Measurements from ENCODE around the gene TREM2.

Gene TREM2

DNA sequence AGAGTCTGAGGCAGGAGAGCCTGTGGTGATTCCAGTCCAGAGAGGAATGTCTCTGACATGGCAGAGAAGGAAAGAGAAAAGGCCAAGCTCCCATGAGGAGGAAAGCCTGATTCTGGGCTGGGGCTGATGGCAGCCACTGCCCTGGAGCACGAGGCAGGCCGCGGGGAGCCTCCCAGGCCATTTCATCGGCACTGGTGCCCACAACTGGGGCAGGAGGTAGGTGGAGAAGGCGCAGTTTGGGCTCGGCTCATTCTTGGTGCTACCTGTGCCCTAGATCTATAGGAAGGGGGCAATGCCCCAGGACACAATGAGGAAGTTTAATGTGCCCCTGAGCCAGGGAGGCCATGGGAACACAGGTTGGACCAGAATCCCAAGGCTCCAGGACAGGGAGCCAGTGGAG lies 6.1 kb downstream of the TREM2 start:
- Histone ChIP-seq H3K36me3 (ENCODE audit: low read depth) (no peaks in the 10 kb centered on the region), H3K27ac (ENCODE audit: poor library complexity, severe bottlenecking) (no peak overlapping the region), H3K27me3 (ENCODE audit: insufficient read depth, poor library complexity, severe bottlenecking) (no peaks in the 10 kb centered on the region), H3K4me1 (ENCODE audit: insufficient read depth, poor library complexity, severe bottlenecking) (no peaks in the 10 kb centered on the region), H3K4me3 (ENCODE audit: severe bottlenecking) (no peak overlapping the region), H3K9me3 (ENCODE audit: severe bottlenecking) (no peaks in the 10 kb centered on the region)
- TF ChIP-seq, protein P1, sequence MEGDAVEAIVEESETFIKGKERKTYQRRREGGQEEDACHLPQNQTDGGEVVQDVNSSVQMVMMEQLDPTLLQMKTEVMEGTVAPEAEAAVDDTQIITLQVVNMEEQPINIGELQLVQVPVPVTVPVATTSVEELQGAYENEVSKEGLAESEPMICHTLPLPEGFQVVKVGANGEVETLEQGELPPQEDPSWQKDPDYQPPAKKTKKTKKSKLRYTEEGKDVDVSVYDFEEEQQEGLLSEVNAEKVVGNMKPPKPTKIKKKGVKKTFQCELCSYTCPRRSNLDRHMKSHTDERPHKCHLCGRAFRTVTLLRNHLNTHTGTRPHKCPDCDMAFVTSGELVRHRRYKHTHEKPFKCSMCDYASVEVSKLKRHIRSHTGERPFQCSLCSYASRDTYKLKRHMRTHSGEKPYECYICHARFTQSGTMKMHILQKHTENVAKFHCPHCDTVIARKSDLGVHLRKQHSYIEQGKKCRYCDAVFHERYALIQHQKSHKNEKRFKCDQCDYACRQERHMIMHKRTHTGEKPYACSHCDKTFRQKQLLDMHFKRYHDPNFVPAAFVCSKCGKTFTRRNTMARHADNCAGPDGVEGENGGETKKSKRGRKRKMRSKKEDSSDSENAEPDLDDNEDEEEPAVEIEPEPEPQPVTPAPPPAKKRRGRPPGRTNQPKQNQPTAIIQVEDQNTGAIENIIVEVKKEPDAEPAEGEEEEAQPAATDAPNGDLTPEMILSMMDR (IDR thresholded peaks at IDR 0.05; ENCODE audit: poor library complexity, severe bottlenecking) = no peak
- no peak for DNase-seq (ENCODE audit: low spot score)
- no peak for ATAC-seq (ENCODE audit: low read depth)

DNA sequence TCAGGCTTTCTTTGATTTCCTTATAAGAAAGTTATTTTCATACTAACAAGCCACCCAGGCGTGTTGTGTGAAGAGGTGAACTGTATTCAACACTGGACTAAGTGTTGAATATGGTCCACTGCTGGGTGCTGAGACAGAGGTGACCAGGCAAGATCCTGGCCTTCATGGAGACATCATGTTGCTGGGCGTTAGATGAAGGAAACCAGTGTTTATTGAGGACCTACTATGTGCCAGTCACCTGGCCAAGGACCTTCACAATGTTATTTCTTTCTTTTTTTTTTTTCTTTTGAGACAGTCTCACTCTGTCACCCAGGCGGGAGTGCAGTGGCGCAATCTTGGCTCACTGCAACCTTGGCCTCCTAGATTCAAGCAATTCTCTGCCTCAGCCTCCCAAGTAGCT lies 6.9 kb downstream of the TREM2 start:
- ATAC-seq (ENCODE audit: low read depth) (no peak), DNase-seq (ENCODE audit: low spot score) (no peak)
- TF ChIP-seq, protein P1 (IDR thresholded peaks at IDR 0.05; ENCODE audit: poor library complexity, severe bottlenecking) = no peak
- H3K4me1 ChIP-seq (ENCODE audit: insufficient read depth, poor library complexity, severe bottlenecking) = no peaks in the 10 kb centered on the region
- no peaks in the 10 kb centered on the region for H3K36me3 ChIP-seq (ENCODE audit: low read depth)
- H3K4me3 ChIP-seq (ENCODE audit: severe bottlenecking) = no peak overlapping the region
- H3K27ac ChIP-seq (ENCODE audit: poor library complexity, severe bottlenecking) = no peak overlapping the region
- no peaks in the 10 kb centered on the region for H3K27me3 ChIP-seq (ENCODE audit: insufficient read depth, poor library complexity, severe bottlenecking)
- no peaks in the 10 kb centered on the region for H3K9me3 ChIP-seq (ENCODE audit: severe bottlenecking)

DNA sequence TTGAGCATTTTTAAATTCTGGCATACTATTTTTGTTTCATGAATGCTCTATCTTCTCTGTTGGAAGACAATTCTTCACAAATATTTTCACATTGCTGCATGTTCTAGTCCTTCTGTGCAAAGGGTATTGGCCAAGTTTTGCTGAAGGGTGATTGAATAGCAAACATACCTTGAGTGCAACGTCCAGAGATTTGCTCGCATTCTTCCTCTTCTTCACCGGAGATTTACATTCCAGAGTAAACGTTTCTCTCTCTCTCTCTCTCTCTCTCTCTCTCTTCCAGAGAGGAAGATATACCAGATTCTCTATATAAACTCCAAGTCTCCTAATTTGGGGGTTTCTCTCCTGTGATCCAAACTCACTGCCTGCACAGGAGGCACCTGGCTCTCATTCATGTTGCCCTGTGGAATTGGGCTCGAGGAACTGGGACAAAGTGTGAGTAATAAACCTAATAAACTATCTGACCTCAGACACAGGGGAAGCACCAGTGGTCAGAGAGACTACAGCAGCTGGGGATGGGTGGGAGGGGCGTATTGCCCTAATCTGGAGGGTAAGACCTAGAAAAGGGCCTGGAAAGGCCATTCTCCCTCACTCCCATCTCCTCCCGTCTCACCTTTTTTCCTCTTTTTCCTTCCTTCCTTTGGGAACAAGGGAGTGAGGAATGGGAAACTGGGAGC lies 7.6 kb downstream of the TREM2 start:
- Histone ChIP-seq H3K36me3 (ENCODE audit: low read depth) (no peaks in the 10 kb centered on the region), H3K27ac (ENCODE audit: poor library complexity, severe bottlenecking) (no peak overlapping the region), H3K4me1 (ENCODE audit: insufficient read depth, poor library complexity, severe bottlenecking) (no peaks in the 10 kb centered on the region), H3K9me3 (ENCODE audit: severe bottlenecking) (no peaks in the 10 kb centered on the region), H3K27me3 (ENCODE audit: insufficient read depth, poor library complexity, severe bottlenecking) (no peaks in the 10 kb centered on the region), H3K4me3 (ENCODE audit: severe bottlenecking) (no peak overlapping the region)
- DNase-seq (ENCODE audit: low spot score) = no peak
- TF ChIP-seq, protein P1 (IDR thresholded peaks at IDR 0.05; ENCODE audit: poor library complexity, severe bottlenecking) = no peak
- ATAC-seq (ENCODE audit: low read depth) = no peak

DNA sequence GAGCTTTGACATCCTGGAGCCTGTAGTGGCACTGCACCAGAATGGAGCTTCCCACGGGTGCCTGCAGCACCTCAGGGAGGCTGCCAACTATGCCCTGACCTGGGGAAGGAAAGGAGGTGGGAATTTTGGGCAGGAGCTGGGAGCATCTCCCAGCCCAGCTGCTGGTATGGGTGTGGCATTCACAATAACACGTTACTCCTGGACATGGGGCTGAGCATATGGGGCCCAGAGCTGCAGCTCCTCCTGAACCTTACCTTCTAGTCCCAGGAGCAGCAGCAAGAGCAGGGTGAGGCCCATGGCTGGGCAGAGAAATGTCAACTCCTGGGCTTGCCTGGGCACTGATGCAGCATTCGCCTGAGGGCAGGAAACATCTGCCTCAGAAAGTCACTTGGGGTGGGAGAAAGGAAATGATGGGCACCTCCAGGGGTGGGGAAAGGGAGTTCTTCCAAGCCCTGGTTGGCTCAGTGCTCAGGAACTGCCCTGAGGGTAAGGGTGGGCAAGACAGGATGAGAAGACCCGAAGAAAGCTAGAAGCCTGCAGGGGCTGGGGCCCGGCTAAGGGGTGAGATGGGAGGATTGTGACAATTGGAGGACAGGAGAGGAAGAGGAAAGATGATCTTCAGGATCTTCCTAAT lies 8.8 kb downstream of the TREM2 start, which contains the start of gene TREML1:
TSS of gene TREML1 (minus strand) at position 356 of the 634 bp plus-strand sequence. CDS start at position 297, 59 bp downstream.
- Histone ChIP-seq H3K27ac (ENCODE audit: poor library complexity, severe bottlenecking) (no peak within 1 kb of the TSS), H3K4me1 (ENCODE audit: insufficient read depth, poor library complexity, severe bottlenecking) (no peaks in the 10 kb centered on the region), H3K4me3 (ENCODE audit: severe bottlenecking) (no peak within 1 kb of the TSS), H3K9me3 (ENCODE audit: severe bottlenecking) (no peaks in the 10 kb centered on the region), H3K27me3 (ENCODE audit: insufficient read depth, poor library complexity, severe bottlenecking) (no peaks in the 10 kb centered on the region), H3K36me3 (ENCODE audit: low read depth) (no peaks in the 10 kb centered on the region)
- ATAC-seq (ENCODE audit: low read depth) (no peak), DNase-seq (ENCODE audit: low spot score) (no peak)
- TF ChIP-seq, protein P1 (IDR thresholded peaks at IDR 0.05; ENCODE audit: poor library complexity, severe bottlenecking) = no peak

DNA sequence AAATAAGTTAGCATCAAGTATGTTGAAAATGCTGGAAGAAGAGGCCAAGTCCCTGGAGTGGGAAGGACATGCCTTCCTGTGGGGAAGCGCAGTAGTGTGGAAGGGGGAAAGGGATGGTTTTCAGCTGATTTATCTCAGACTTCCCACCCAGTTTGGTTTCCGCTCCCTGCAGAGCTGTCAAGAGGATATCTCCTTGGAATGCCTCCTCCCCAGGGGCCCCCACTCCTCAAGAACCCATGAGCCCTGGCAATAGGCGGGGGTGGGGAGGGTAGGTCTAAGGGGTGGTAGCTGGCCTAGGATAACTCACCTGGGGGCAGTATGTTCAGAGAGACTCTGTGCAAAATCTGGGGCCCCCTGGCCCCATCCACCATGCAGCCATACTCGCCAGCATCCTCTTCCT lies 9.5 kb downstream of the TREM2 start:
- TF ChIP-seq, protein P1 (IDR thresholded peaks at IDR 0.05; ENCODE audit: poor library complexity, severe bottlenecking) = no peak
- Histone ChIP-seq H3K27ac (ENCODE audit: poor library complexity, severe bottlenecking) (no peak overlapping the region), H3K27me3 (ENCODE audit: insufficient read depth, poor library complexity, severe bottlenecking) (no peaks in the 10 kb centered on the region), H3K4me3 (ENCODE audit: severe bottlenecking) (no peak overlapping the region), H3K36me3 (ENCODE audit: low read depth) (no peaks in the 10 kb centered on the region), H3K9me3 (ENCODE audit: severe bottlenecking) (no peaks in the 10 kb centered on the region), H3K4me1 (ENCODE audit: insufficient read depth, poor library complexity, severe bottlenecking) (no peaks in the 10 kb centered on the region)
- no peak for DNase-seq (ENCODE audit: low spot score)
- no peak for ATAC-seq (ENCODE audit: low read depth)

Data from RWPE2 (cell line).